GM23338 (cell line): Measurements from ENCODE around the gene HNF4A. TPM values are rescaled to one million over a fixed set of nuclear protein-coding genes. Genes with fewer than 3 reads are reported as not detected.

Experiments used
- ATAC-seq: fragments of 200-7000 bp; cut with Tn5 transposase; 3 replicates; pipeline ENCODE4 v1.9.1; 2020
- DNase-seq: peaks from one replicate; pipeline ENCODE4 v3.0.0-alpha.2; 2015; ENCODE audit warnings: low spot score
- H2AFZ ChIP-seq: fragments of 200-600 bp; sonication (generic); 2 replicates; pipeline ENCODE4 v1.8.0; 2016; ENCODE audit warnings: antibody characterized with exemption, mild to moderate bottlenecking, moderate library complexity
- H3F3A ChIP-seq: fragments of 200-600 bp; sonication (generic); replicated peaks from 2 replicates; pipeline ENCODE4 v1.8.0; 2017; ENCODE audit warnings: antibody characterized with exemption, mixed run types, low read depth
- H3K27ac ChIP-seq: fragments of 200-600 bp; sonication (generic); 2 replicates; pipeline ENCODE4 v1.6.1; 2016; ENCODE audit warnings: low read depth
- H3K27me3 ChIP-seq: fragments of 200-600 bp; sonication (generic); 2 replicates; pipeline ENCODE4 v1.8.0; 2016; ENCODE audit warnings: mild to moderate bottlenecking, mixed run types, moderate library complexity; ENCODE audit not compliant: insufficient read depth
- H3K36me3 ChIP-seq: fragments of 200-600 bp; sonication (generic); 2 replicates; pipeline ENCODE4 v1.8.0; 2016; ENCODE audit warnings: mild to moderate bottlenecking; ENCODE audit not compliant: insufficient read depth
- H3K4me1 ChIP-seq: fragments of 200-600 bp; sonication (generic); 2 replicates; pipeline ENCODE4 v1.8.0; 2016; ENCODE audit warnings: mild to moderate bottlenecking, moderate library complexity; ENCODE audit not compliant: insufficient read depth
- H3K4me2 ChIP-seq: fragments of 200-600 bp; sonication (generic); 2 replicates; pipeline ENCODE4 v1.7.1; 2017; ENCODE audit warnings: mixed run types
- H3K4me3 ChIP-seq: fragments of 200-600 bp; sonication (generic); 2 replicates; pipeline ENCODE4 v1.6.1; 2016; ENCODE audit warnings: mixed run types
- H3K79me2 ChIP-seq: fragments of 200-600 bp; sonication (generic); replicated peaks from 2 replicates; pipeline ENCODE4 v1.8.0; 2017; ENCODE audit warnings: mild to moderate bottlenecking; ENCODE audit not compliant: insufficient read depth
- H3K9me2 ChIP-seq: fragments of 200-600 bp; sonication (generic); 2 replicates; pipeline ENCODE4 v1.8.0; 2017; ENCODE audit not compliant: insufficient read depth
- H4K20me1 ChIP-seq: fragments of 200-600 bp; sonication (generic); replicated peaks from 2 replicates; pipeline ENCODE4 v1.8.0; 2017; ENCODE audit warnings: mild to moderate bottlenecking; ENCODE audit not compliant: insufficient read depth
- H3K27ac Mint-ChIP-seq: 2 replicates; pipeline ENCODE4 v1.8.0; 2020; ENCODE audit warnings: inconsistent platforms, mild to moderate bottlenecking, moderate library complexity, mixed read lengths
- H3K27me3 Mint-ChIP-seq: 3 replicates; pipeline ENCODE4 v1.8.0; 2022; ENCODE audit warnings: low read depth, mild to moderate bottlenecking, moderate library complexity, mixed read lengths, inconsistent platforms; ENCODE audit not compliant: insufficient read depth, poor library complexity
- H3K36me3 Mint-ChIP-seq: 3 replicates; pipeline ENCODE4 v1.8.0; 2021; ENCODE audit warnings: low read depth, mild to moderate bottlenecking, inconsistent platforms, moderate library complexity, mixed read lengths
- H3K4me1 Mint-ChIP-seq: 3 replicates; pipeline ENCODE4 v1.8.0; 2020; ENCODE audit warnings: mild to moderate bottlenecking, inconsistent platforms, mixed read lengths
- H3K4me3 Mint-ChIP-seq: 3 replicates; pipeline ENCODE4 v1.8.0; 2021; ENCODE audit warnings: moderate library complexity, mild to moderate bottlenecking, inconsistent platforms, mixed read lengths
- H3K9me3 Mint-ChIP-seq: 3 replicates; pipeline ENCODE4 v1.8.0; 2020; ENCODE audit warnings: moderate library complexity, mild to moderate bottlenecking, inconsistent platforms, mixed read lengths
- CREB1 ChIP-seq: fragments of 250-450 bp; sonication (Bioruptor Pico); IDR thresholded peaks from 2 replicates; pipeline ENCODE4 v1.5.0; 2020; ENCODE audit warnings: low read depth, mild to moderate bottlenecking, moderate library complexity
- CTCF ChIP-seq, 2 experiments: fragments of 200-600 bp in 1 of 2; sonication (generic) in 1 of 2; conservative IDR thresholded peaks; 2 replicates each; pipeline versions ENCODE4 v1.5.1 to v1.6.1; 2016 to 2017; ENCODE audit warnings: antibody characterized with exemption in 2 of 2, low read depth in 2 of 2, mild to moderate bottlenecking in 2 of 2, moderate library complexity in 1 of 2
- ETS1 ChIP-seq: IDR thresholded peaks from 2 replicates; pipeline ENCODE4 v1.6.1; 2016; ENCODE audit warnings: antibody characterized with exemption
- EZH2phosphoT487 ChIP-seq: fragments of 200-600 bp; sonication (generic); IDR thresholded peaks from one replicate; pipeline ENCODE4 v1.8.1; 2018; ENCODE audit warnings: antibody characterized with exemption; ENCODE audit not compliant: unreplicated experiment
- JUNB ChIP-seq: IDR thresholded peaks from one replicate; pipeline ENCODE4 v1.6.1; 2016; ENCODE audit warnings: antibody characterized with exemption; ENCODE audit not compliant: unreplicated experiment
- POLR2AphosphoS5 ChIP-seq: IDR thresholded peaks from 2 replicates; pipeline ENCODE4 v1.6.1; 2016; ENCODE audit warnings: antibody characterized with exemption, low read depth
- REST ChIP-seq: IDR thresholded peaks from one replicate; pipeline ENCODE4 v1.6.1; 2018; ENCODE audit warnings: antibody characterized with exemption; ENCODE audit not compliant: unreplicated experiment
- ZNF331 ChIP-seq: fragments of 250-450 bp; sonication (Bioruptor Pico); IDR thresholded peaks from 2 replicates; pipeline ENCODE4 v1.5.0; 2020; ENCODE audit warnings: low read depth, mild to moderate bottlenecking, moderate library complexity
- ZNF462 ChIP-seq: fragments of 250-450 bp; sonication (Bioruptor Pico); IDR thresholded peaks from 2 replicates; pipeline ENCODE4 v1.5.0; 2020; ENCODE audit warnings: mild to moderate bottlenecking, moderate library complexity
- polyA plus RNA-seq: library from polyadenylated mRNA; unstranded; fragments of >200 nt; fragmentation: Nextera tagmentation; extraction: Ambion mirVana; gene quantifications from 2 replicates; pipeline ENCODE4 v1.2.1, GENCODE V29; 2016
- total RNA-seq: library from RNA; depleted of rRNA; stranded (reverse); fragments of >200 nt; shearing (Covaris generic); gene quantifications from 2 replicates; pipeline ENCODE4 v1.2.3, GENCODE V29; 2014

Gene HNF4A
- total and polyA plus RNA-seq, 2 experiments from 2014 or later: not detected

GRCh38 chr20:44461142-44461802, 105.8 kb downstream of the HNF4A start:
- Histone ChIP-seq H2AFZ (no peak overlapping the region), H3K4me1 (no peaks in the 10 kb centered on the region), H3K27ac (no peak overlapping the region), H3K79me2 (no peaks in the 10 kb centered on the region), H4K20me1 (no peaks in the 10 kb centered on the region), H3K36me3 (no peaks in the 10 kb centered on the region), H3F3A (no peaks in the 10 kb centered on the region), H3K9me2 (no peaks in the 10 kb centered on the region), H3K4me2 (no peak overlapping the region), H3K4me3 (no peak overlapping the region), H3K27me3 (no peaks in the 10 kb centered on the region)
- Mint-ChIP-seq H3K4me1 (peaks cover 7% of the 10 kb centered on the region; the same call in 2 of the 3 replicates), H3K27me3 (peaks cover 7% of the 10 kb centered on the region), H3K9me3 (no peaks in the 10 kb centered on the region), H3K36me3 (no peaks in the 10 kb centered on the region), H3K4me3 (no peak overlapping the region), H3K27ac (no peak overlapping the region)
- TF ChIP-seq CTCF (conservative IDR thresholded peaks at IDR 0.05; ENCODE audit: low read depth in 2 of 2) (no peak), ETS1 (no peak), ZNF331 (CRISPR knock-in tag) (no peak)
- ATAC-seq (no peak), DNase-seq (no peak)

- TF ChIP-seq POLR2AphosphoS5 (no peak), REST (no peak), JUNB (no peak), ZNF462 (CRISPR knock-in tag) (no peak), EZH2phosphoT487 (no peak), CREB1 (no peak)
- H3K4me1 Mint-ChIP-seq: peaks cover 7% of the 10 kb centered on the region; the same call in 2 of the 3 replicates
- no peaks in the 10 kb centered on the region for H4K20me1 ChIP-seq
Measured at GRCh38 chr20:44461803-44462174, 106.3 kb downstream of the HNF4A start.

More at GRCh38 chr20:44461803-44462174, 106.3 kb downstream of the HNF4A start:
- Histone ChIP-seq H3K9me2 (no peaks in the 10 kb centered on the region), H3K79me2 (no peaks in the 10 kb centered on the region), H3K36me3 (no peaks in the 10 kb centered on the region), H2AFZ (no peak overlapping the region), H3F3A (no peaks in the 10 kb centered on the region), H3K27ac (no peak overlapping the region), H3K27me3 (no peaks in the 10 kb centered on the region), H3K4me3 (no peak overlapping the region), H3K4me2 (no peak overlapping the region), H3K4me1 (no peaks in the 10 kb centered on the region)
- Mint-ChIP-seq H3K36me3 (no peaks in the 10 kb centered on the region), H3K4me3 (no peak overlapping the region), H3K9me3 (no peaks in the 10 kb centered on the region), H3K27me3 (peaks cover 7% of the 10 kb centered on the region), H3K27ac (no peak overlapping the region)
- DNase-seq (no peak), ATAC-seq (no peak)
